T-helper 2 cell treated with Interferon-gamma antibody and Interleukin-4, amounts not matched to agents 5 μg/mL and 100 μg/mL, for 36 hours (primary cell): ENCODE results near the gene DAPK1.

ENCODE experiments used
- DNase-seq: peaks from one replicate; pipeline ENCODE4 v3.0.0; 2021; ENCODE audit warnings: low spot score
- H3K27ac Mint-ChIP-seq: one replicate; pipeline ENCODE4 v1.8.0; 2021; ENCODE audit warnings: mild to moderate bottlenecking, mixed read lengths
- H3K27me3 Mint-ChIP-seq: one replicate; pipeline ENCODE4 v1.8.0; 2021; ENCODE audit warnings: low read depth, mixed read lengths
- H3K36me3 Mint-ChIP-seq: one replicate; pipeline ENCODE4 v1.8.0; 2021; ENCODE audit warnings: low read depth, mixed read lengths
- H3K4me1 Mint-ChIP-seq: one replicate; pipeline ENCODE4 v1.8.0; 2021; ENCODE audit warnings: low read depth, mixed read lengths
- H3K4me3 Mint-ChIP-seq: one replicate; pipeline ENCODE4 v1.8.0; 2022; ENCODE audit warnings: mild to moderate bottlenecking, moderate library complexity, mixed read lengths
- H3K9me3 Mint-ChIP-seq: one replicate; pipeline ENCODE4 v1.8.0; 2021; ENCODE audit warnings: mixed read lengths

DAPK1 gene

GRCh38 chr9:87629104-87629503 is 131.4 kb downstream of the DAPK1 start:
- Mint-ChIP-seq H3K27me3 (no peaks in the 10 kb centered on the region), H3K36me3 (no peaks in the 10 kb centered on the region), H3K4me3 (no peak overlapping the region), H3K27ac (no peak overlapping the region), H3K4me1 (no peaks in the 10 kb centered on the region), H3K9me3 (no peaks in the 10 kb centered on the region)
- no peak for DNase-seq

- no peaks in the 10 kb centered on the region for H3K4me1 Mint-ChIP-seq
- no peak overlapping the region for H3K4me3 Mint-ChIP-seq
- H3K9me3 Mint-ChIP-seq, result no peaks in the 10 kb centered on the region
- no peaks in the 10 kb centered on the region for H3K27me3 Mint-ChIP-seq
- H3K27ac Mint-ChIP-seq, result no peak overlapping the region
- DNase-seq, result no peak
- no peaks in the 10 kb centered on the region for H3K36me3 Mint-ChIP-seq
Observed at GRCh38 chr9:87630266-87630665, 132.6 kb downstream of the DAPK1 start.

GRCh38 chr9:87630846-87631245 is 133.2 kb downstream of the DAPK1 start:
- H3K4me3 Mint-ChIP-seq, result no peak overlapping the region
- no peak overlapping the region for H3K27ac Mint-ChIP-seq
- H3K4me1 Mint-ChIP-seq, result no peaks in the 10 kb centered on the region
- H3K27me3 Mint-ChIP-seq, result no peaks in the 10 kb centered on the region
- no peaks in the 10 kb centered on the region for H3K9me3 Mint-ChIP-seq
- no peak for DNase-seq
- no peaks in the 10 kb centered on the region for H3K36me3 Mint-ChIP-seq

- H3K36me3 Mint-ChIP-seq, result no peaks in the 10 kb centered on the region
- H3K4me3 Mint-ChIP-seq, result no peak overlapping the region
- H3K4me1 Mint-ChIP-seq, result no peaks in the 10 kb centered on the region
- H3K27ac Mint-ChIP-seq, result no peak overlapping the region
- no peaks in the 10 kb centered on the region for H3K9me3 Mint-ChIP-seq
- DNase-seq, result no peak
- no peaks in the 10 kb centered on the region for H3K27me3 Mint-ChIP-seq
Observed at GRCh38 chr9:87635656-87636501, 138.2 kb downstream of the DAPK1 start.

- no peak overlapping the region for H3K4me3 Mint-ChIP-seq
- H3K36me3 Mint-ChIP-seq, result no peaks in the 10 kb centered on the region
- H3K4me1 Mint-ChIP-seq, result peaks cover 6% of the 10 kb centered on the region
- no peak overlapping the region for H3K27ac Mint-ChIP-seq
- no peak for DNase-seq
- H3K27me3 Mint-ChIP-seq, result no peaks in the 10 kb centered on the region
- H3K9me3 Mint-ChIP-seq, result no peaks in the 10 kb centered on the region
Observed at GRCh38 chr9:87638292-87638691, 140.6 kb downstream of the DAPK1 start.

- Mint-ChIP-seq H3K27ac (no peak overlapping the region), H3K27me3 (no peaks in the 10 kb centered on the region), H3K4me1 (peaks cover 6% of the 10 kb centered on the region), H3K36me3 (no peaks in the 10 kb centered on the region), H3K9me3 (no peaks in the 10 kb centered on the region), H3K4me3 (no peak overlapping the region)
- DNase-seq, result no peak
Observed at GRCh38 chr9:87639949-87640348, 142.3 kb downstream of the DAPK1 start.

GRCh38 chr9:87640385-87640795 is 142.7 kb downstream of the DAPK1 start:
- H3K4me1 Mint-ChIP-seq, result peaks cover 6% of the 10 kb centered on the region
- DNase-seq, result no peak

GRCh38 chr9:87641067-87641466 is 143.4 kb downstream of the DAPK1 start:
- Mint-ChIP-seq H3K4me1 (peaks cover 6% of the 10 kb centered on the region), H3K36me3 (no peaks in the 10 kb centered on the region), H3K9me3 (no peaks in the 10 kb centered on the region), H3K27me3 (no peaks in the 10 kb centered on the region), H3K4me3 (no peak overlapping the region), H3K27ac (no peak overlapping the region)
- no peak for DNase-seq

More at GRCh38 chr9:87640385-87640795, 142.7 kb downstream of the DAPK1 start:
- Mint-ChIP-seq H3K36me3 (no peaks in the 10 kb centered on the region), H3K27ac (no peak overlapping the region), H3K4me3 (no peak overlapping the region), H3K9me3 (no peaks in the 10 kb centered on the region), H3K27me3 (no peaks in the 10 kb centered on the region)

- Mint-ChIP-seq H3K9me3 (no peaks in the 10 kb centered on the region), H3K27me3 (no peaks in the 10 kb centered on the region), H3K4me1 (peaks cover 6% of the 10 kb centered on the region), H3K27ac (no peak overlapping the region), H3K36me3 (no peaks in the 10 kb centered on the region), H3K4me3 (no peak overlapping the region)
- DNase-seq, result no peak
Observed at GRCh38 chr9:87642330-87643106, 144.9 kb downstream of the DAPK1 start.

- Mint-ChIP-seq H3K36me3 (no peaks in the 10 kb centered on the region), H3K4me3 (no peak overlapping the region), H3K27me3 (no peaks in the 10 kb centered on the region), H3K4me1 (peaks cover 6% of the 10 kb centered on the region), H3K27ac (no peak overlapping the region), H3K9me3 (no peaks in the 10 kb centered on the region)
- no peak for DNase-seq
Observed at GRCh38 chr9:87643107-87643650, 145.5 kb downstream of the DAPK1 start.

GRCh38 chr9:87643778-87644570 is 146.3 kb downstream of the DAPK1 start:
- no peaks in the 10 kb centered on the region for H3K36me3 Mint-ChIP-seq
- no peaks in the 10 kb centered on the region for H3K9me3 Mint-ChIP-seq
- no peak overlapping the region for H3K27ac Mint-ChIP-seq
- no peaks in the 10 kb centered on the region for H3K27me3 Mint-ChIP-seq
- DNase-seq, result no peak
- peaks cover 6% of the 10 kb centered on the region for H3K4me1 Mint-ChIP-seq
- H3K4me3 Mint-ChIP-seq, result no peak overlapping the region

GRCh38 chr9:87644659-87645058 is 147.0 kb downstream of the DAPK1 start:
- H3K36me3 Mint-ChIP-seq, result no peaks in the 10 kb centered on the region
- H3K4me3 Mint-ChIP-seq, result no peak overlapping the region
- no peaks in the 10 kb centered on the region for H3K9me3 Mint-ChIP-seq
- DNase-seq, result no peak
- peaks cover 6% of the 10 kb centered on the region for H3K4me1 Mint-ChIP-seq
- H3K27me3 Mint-ChIP-seq, result no peaks in the 10 kb centered on the region
- no peak overlapping the region for H3K27ac Mint-ChIP-seq

- no peak for DNase-seq
- H3K27ac Mint-ChIP-seq, result no peak overlapping the region
- peaks cover 6% of the 10 kb centered on the region for H3K4me1 Mint-ChIP-seq
- H3K4me3 Mint-ChIP-seq, result no peak overlapping the region
- H3K27me3 Mint-ChIP-seq, result no peaks in the 10 kb centered on the region
- no peaks in the 10 kb centered on the region for H3K9me3 Mint-ChIP-seq
- H3K36me3 Mint-ChIP-seq, result no peaks in the 10 kb centered on the region
Observed at GRCh38 chr9:87646546-87646945, 148.9 kb downstream of the DAPK1 start.
